ENCODE measurements around the gene SDCCAG8. TPM values are rescaled to one million over a fixed set of nuclear protein-coding genes. Genes with fewer than 3 reads are reported as not detected.
A peak's percentile ranks its signal among the peaks of the same experiment; 100 is the strongest.

Gene SDCCAG8
- total and polyA plus RNA-seq, 8 donors, result 24.3 to 37.1 (median 30.0) TPM

GRCh38 chr1:243475966-243476365, 220.1 kb downstream of the SDCCAG8 start:
- H3K4me3 ChIP-seq, result no peak overlapping the region
- no peak overlapping the region for H3K27ac ChIP-seq
- peaks cover 0 to 3% (median 0%) of the 10 kb centered on the region in 3 donors for H3K36me3 ChIP-seq
- no peak for DNase-seq
- intact Hi-C loops (cut with DNase I), result no loop called here
- no peak for TF ChIP-seq CTCF (IDR thresholded peaks at IDR 0.05)
- FAIRE-seq, result no peak
- no peaks in the 10 kb centered on the region for H3K9me3 ChIP-seq
- H3K4me1 ChIP-seq, result no peaks in the 10 kb centered on the region
- no peaks in the 10 kb centered on the region for H3K27me3 ChIP-seq
- ATAC-seq, result no peak
- 89 to 94% methylated on average over 7 of the region's 7 CpGs for WGBS, 2 donors

GRCh38 chr1:243477731-243478290, 222.0 kb downstream of the SDCCAG8 start:
- Histone ChIP-seq H3K4me3 (no peak overlapping the region), H3K27ac (no peak overlapping the region), H3K36me3 (peaks cover 0 to 3% (median 0%) of the 10 kb centered on the region in 3 donors), H3K27me3 (no peaks in the 10 kb centered on the region), H3K4me1 (no peaks in the 10 kb centered on the region), H3K9me3 (no peaks in the 10 kb centered on the region)
- FAIRE-seq (no peak), DNase-seq (no peak), ATAC-seq (no peak)
- no peak for TF ChIP-seq CTCF (IDR thresholded peaks at IDR 0.05)
- WGBS, 2 donors, result 94% methylated on average over 7 of the region's 7 CpGs
- intact Hi-C loops (cut with DNase I), result no loop called here

- no peaks in the 10 kb centered on the region for H3K9me3 ChIP-seq
- 94 to 95% methylated on average over 5 of the region's 5 CpGs for WGBS, 2 donors
- DNase-seq, result no peak
- no peak for ATAC-seq
- H3K27ac ChIP-seq, result no peak overlapping the region
- intact Hi-C loops (cut with DNase I), result no loop called here
- no peak for FAIRE-seq
- no peaks in the 10 kb centered on the region for H3K27me3 ChIP-seq
- TF ChIP-seq CTCF (IDR thresholded peaks at IDR 0.05), result no peak
- H3K4me1 ChIP-seq, result no peaks in the 10 kb centered on the region
- H3K4me3 ChIP-seq, result no peak overlapping the region
- H3K36me3 ChIP-seq, result no peaks in the 10 kb centered on the region
Measured at GRCh38 chr1:243481101-243481500, 225.3 kb downstream of the SDCCAG8 start.

- FAIRE-seq, result no peak
- Histone ChIP-seq H3K4me1 (no peaks in the 10 kb centered on the region), H3K4me3 (peak overlapping the region in 2 of 4 donors; percentile 26 to 31), H3K36me3 (no peaks in the 10 kb centered on the region), H3K27ac (no peak overlapping the region), H3K27me3 (no peaks in the 10 kb centered on the region), H3K9me3 (no peaks in the 10 kb centered on the region)
- no peak for TF ChIP-seq CTCF (IDR thresholded peaks at IDR 0.05)
- WGBS, 2 donors, result 68 to 73% methylated on average over 25 of the region's 25 CpGs
- DNase-seq, result no peak
- intact Hi-C loops (cut with DNase I), result no loop called here
- peak in 2 of 4 donors; percentile 29 to 49 for ATAC-seq
Measured at GRCh38 chr1:243482141-243483022, 226.5 kb downstream of the SDCCAG8 start.
